HepG2 (cell line): Measurements from ENCODE around the gene OTUB2. TPM values are rescaled to one million over a fixed set of nuclear protein-coding genes. Genes with fewer than 3 reads are reported as not detected.

Experiments used
- AGO1 ChIP-seq: fragments of 200-400 bp; formaldehyde crosslinking; IDR thresholded peaks from 2 replicates; pipeline ENCODE4 v1.6.1; 2017; ENCODE audit warnings: mild to moderate bottlenecking, low read depth, low read length, moderate library complexity; ENCODE audit not compliant: poor library complexity, severe bottlenecking
- ASH2L ChIP-seq: fragments of 300-600, 200-600 bp; sonication (generic); IDR thresholded peaks from 2 replicates; pipeline ENCODE4 v1.7.0; 2017; ENCODE audit warnings: low read depth, mild to moderate bottlenecking, moderate library complexity, mixed read lengths, low read length; ENCODE audit not compliant: insufficient read length
- BORCS8-MEF2B ChIP-seq: sonication (generic); formaldehyde crosslinking; IDR thresholded peaks from 2 replicates; pipeline ENCODE4 v1.8.0; 2022; ENCODE audit warnings: mild to moderate bottlenecking, missing genetic modification reagents
- CREBL2 ChIP-seq: sonication (generic); formaldehyde crosslinking; IDR thresholded peaks from 2 replicates; pipeline ENCODE4 v1.8.1; 2023; ENCODE audit warnings: missing genetic modification reagents, mild to moderate bottlenecking, borderline replicate concordance
- ERF ChIP-seq: IDR thresholded peaks from 2 replicates; pipeline ENCODE4 v1.6.1; 2018; ENCODE audit warnings: missing biosample characterization, missing genetic modification reagents
- NFKB2 ChIP-seq: sonication (generic); formaldehyde crosslinking; IDR thresholded peaks from 2 replicates; pipeline ENCODE4 v1.4.0; 2020; ENCODE audit warnings: missing genetic modification reagents, borderline replicate concordance
- NKX3-1 ChIP-seq: sonication (generic); formaldehyde crosslinking; IDR thresholded peaks from 2 replicates; pipeline ENCODE4 v1.5.0; 2020; ENCODE audit warnings: missing genetic modification reagents
- PHF8 ChIP-seq: sonication (generic); formaldehyde crosslinking; IDR thresholded peaks from 2 replicates; pipeline ENCODE4 v1.5.0; 2020; ENCODE audit warnings: missing genetic modification reagents
- POLR2G ChIP-seq: fragments of 200-400 bp; formaldehyde crosslinking; IDR thresholded peaks from 2 replicates; pipeline ENCODE4 v1.6.1; 2018; ENCODE audit warnings: mild to moderate bottlenecking, low read depth, low read length, moderate library complexity
- RAD51 ChIP-seq: fragments of 450-650 bp; IDR thresholded peaks from 2 replicates; pipeline ENCODE4 v1.6.1; 2016; ENCODE audit warnings: borderline replicate concordance
- RBM39 ChIP-seq: fragments of 200-400 bp; formaldehyde crosslinking; IDR thresholded peaks from one replicate; pipeline ENCODE4 v1.6.1; 2018; ENCODE audit warnings: antibody characterized with exemption, mild to moderate bottlenecking, low read depth, low read length; ENCODE audit not compliant: poor library complexity, severe bottlenecking
- SRSF1 ChIP-seq: fragments of 200-400 bp; formaldehyde crosslinking; optimal IDR thresholded peaks from 2 replicates; pipeline ENCODE3; 2017; ENCODE audit warnings: mild to moderate bottlenecking, low read depth, low read length, moderate library complexity
- YY1 ChIP-seq: IDR thresholded peaks from 2 replicates; pipeline ENCODE4 v1.6.1; 2011; ENCODE audit warnings: low read length, low read depth, moderate library complexity, mild to moderate bottlenecking; ENCODE audit not compliant: insufficient read depth, insufficient replicate concordance
- ZFP90 ChIP-seq: sonication (generic); formaldehyde crosslinking; IDR thresholded peaks from 2 replicates; pipeline ENCODE4 v1.8.0; 2022; ENCODE audit warnings: missing genetic modification reagents, mild to moderate bottlenecking, inconsistent platforms, borderline replicate concordance
- ZMYM3 ChIP-seq: sonication (generic); formaldehyde crosslinking; IDR thresholded peaks from 2 replicates; pipeline ENCODE4 v1.5.1; 2020; ENCODE audit warnings: mild to moderate bottlenecking, missing genetic modification reagents
- ZNF138 ChIP-seq: sonication (generic); formaldehyde crosslinking; IDR thresholded peaks from 2 replicates; pipeline ENCODE4 v1.5.0; 2020; ENCODE audit warnings: mild to moderate bottlenecking, low read depth, missing genetic modification reagents
- ZNF24 ChIP-seq: fragments of 450-650 bp; IDR thresholded peaks from 2 replicates; pipeline ENCODE4 v1.6.1; 2017; ENCODE audit warnings: antibody characterized with exemption, mild to moderate bottlenecking
- ZNF3 ChIP-seq: IDR thresholded peaks from 2 replicates; pipeline ENCODE4 v1.7.0; 2017; ENCODE audit warnings: inconsistent platforms
- ZNF430 ChIP-seq: sonication (generic); formaldehyde crosslinking; IDR thresholded peaks from 2 replicates; pipeline ENCODE4 v1.9.0; 2021; ENCODE audit warnings: mild to moderate bottlenecking, missing genetic modification reagents
- ZNF546 ChIP-seq: sonication (generic); formaldehyde crosslinking; conservative IDR thresholded peaks from 2 replicates; pipeline ENCODE4 v1.8.1; 2023; ENCODE audit warnings: mild to moderate bottlenecking, missing genetic modification reagents
- ZNF629 ChIP-seq: sonication (generic); formaldehyde crosslinking; conservative IDR thresholded peaks from 2 replicates; pipeline ENCODE4 v1.5.0; 2020; ENCODE audit warnings: missing genetic modification reagents
- ZNF713 ChIP-seq: sonication (generic); formaldehyde crosslinking; IDR thresholded peaks from 2 replicates; pipeline ENCODE4 v1.4.0; 2020; ENCODE audit warnings: mild to moderate bottlenecking, missing genetic modification reagents
- ZZZ3 ChIP-seq: sonication (generic); formaldehyde crosslinking; IDR thresholded peaks from 2 replicates; pipeline ENCODE4 v1.4.0; 2020; ENCODE audit warnings: missing genetic modification reagents, mild to moderate bottlenecking, borderline replicate concordance
- polyA plus RNA-seq, 8 experiments: library from polyadenylated mRNA; depleted of rRNA in 3 of 8; stranded (reverse) in 7 of 8; unstranded in 1 of 8; fragments of >200 nt; fragmentation: Illumina TruSeq in 4 of 8; extraction: Trizol in 4 of 8; gene quantifications; 2 replicates each; pipeline versions ENCODE4 v1.2.1 to v1.2.3, GENCODE V29; 2011 to 2016; ENCODE audit warnings: low read depth in 4 of 8, missing spikeins in 1 of 8, mixed read lengths in 1 of 8; ENCODE audit not compliant: insufficient read depth in 1 of 8
- total RNA-seq, 5 experiments: library from RNA; depleted of rRNA; stranded (reverse); fragments of >200 nt; fragmentation: Illumina TruSeq; extraction: Trizol; gene quantifications; 2 replicates each; pipeline ENCODE4 v1.2.3, GENCODE V29; 2016; ENCODE audit warnings: low read depth in 1 of 5
- TF ChIP-seq, protein P1 (sequence below): sonication (generic); formaldehyde crosslinking; IDR thresholded peaks from 2 replicates; pipeline ENCODE4 v1.5.1; 2020; ENCODE audit warnings: missing genetic modification reagents, mild to moderate bottlenecking, borderline replicate concordance
- TF ChIP-seq, protein P2 (sequence below), 2 experiments: fragments of 450-650 bp in 1 of 2; sonication (generic) in 1 of 2; formaldehyde crosslinking; IDR thresholded peaks; 2 replicates each; pipeline versions ENCODE4 v1.5.0 to v1.8.0; 2020 to 2022; ENCODE audit warnings: mild to moderate bottlenecking in 1 of 2, missing genetic modification reagents in 1 of 2
- TF ChIP-seq, protein P3 (sequence below): IDR thresholded peaks from 2 replicates; pipeline ENCODE4 v1.6.1; 2012; ENCODE audit warnings: inconsistent platforms

The OTUB2 gene
- total and polyA plus RNA-seq, 2 of the 13 experiments (the other 11 are each of a cell fraction or from before 2014, with no cell fraction given) = 2.2 to 2.4 TPM

GRCh38 chr14:94080621-94081385 lies 54.7 kb downstream of the OTUB2 start, which contains the start of the genes DDX24 and IFI27L1 (continued):
- peak; percentile 71; the same call in 1 of the 2 replicates for TF ChIP-seq NFKB2 (CRISPR knock-in tag)
- TF ChIP-seq, protein P1, sequence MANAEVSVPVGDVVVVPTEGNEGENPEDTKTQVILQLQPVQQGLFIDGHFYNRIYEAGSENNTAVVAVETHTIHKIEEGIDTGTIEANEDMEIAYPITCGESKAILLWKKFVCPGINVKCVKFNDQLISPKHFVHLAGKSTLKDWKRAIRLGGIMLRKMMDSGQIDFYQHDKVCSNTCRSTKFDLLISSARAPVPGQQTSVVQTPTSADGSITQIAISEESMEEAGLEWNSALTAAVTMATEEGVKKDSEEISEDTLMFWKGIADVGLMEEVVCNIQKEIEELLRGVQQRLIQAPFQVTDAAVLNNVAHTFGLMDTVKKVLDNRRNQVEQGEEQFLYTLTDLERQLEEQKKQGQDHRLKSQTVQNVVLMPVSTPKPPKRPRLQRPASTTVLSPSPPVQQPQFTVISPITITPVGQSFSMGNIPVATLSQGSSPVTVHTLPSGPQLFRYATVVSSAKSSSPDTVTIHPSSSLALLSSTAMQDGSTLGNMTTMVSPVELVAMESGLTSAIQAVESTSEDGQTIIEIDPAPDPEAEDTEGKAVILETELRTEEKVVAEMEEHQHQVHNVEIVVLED (CRISPR knock-in tag) = peak; percentile 95
- peak; percentile 88 for TF ChIP-seq ASH2L
- peak; percentile 33; the same call in 1 of the 2 replicates for TF ChIP-seq ZFP90 (CRISPR knock-in tag)
- no peak for TF ChIP-seq NKX3-1 (CRISPR knock-in tag)
- TF ChIP-seq ERF (CRISPR knock-in tag) = no peak
- no peak for TF ChIP-seq ZZZ3
- no peak for TF ChIP-seq ZNF3 (CRISPR knock-in tag)
- TF ChIP-seq RAD51 = no peak
- TF ChIP-seq ZMYM3 = no peak
- TF ChIP-seq ZNF546 (CRISPR knock-in tag) = 0 out of 2 replicates have a peak, but pooled peaks have one; percentile 58
- TF ChIP-seq, protein P2, sequence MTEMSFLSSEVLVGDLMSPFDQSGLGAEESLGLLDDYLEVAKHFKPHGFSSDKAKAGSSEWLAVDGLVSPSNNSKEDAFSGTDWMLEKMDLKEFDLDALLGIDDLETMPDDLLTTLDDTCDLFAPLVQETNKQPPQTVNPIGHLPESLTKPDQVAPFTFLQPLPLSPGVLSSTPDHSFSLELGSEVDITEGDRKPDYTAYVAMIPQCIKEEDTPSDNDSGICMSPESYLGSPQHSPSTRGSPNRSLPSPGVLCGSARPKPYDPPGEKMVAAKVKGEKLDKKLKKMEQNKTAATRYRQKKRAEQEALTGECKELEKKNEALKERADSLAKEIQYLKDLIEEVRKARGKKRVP (CRISPR knock-in tag; IDR thresholded peaks at IDR 0.05) = no peak
- no peak for TF ChIP-seq ZNF430
- TF ChIP-seq ZNF138 (CRISPR knock-in tag) = no peak; the same call in 1 of the 2 replicates
- TF ChIP-seq, protein P3, sequence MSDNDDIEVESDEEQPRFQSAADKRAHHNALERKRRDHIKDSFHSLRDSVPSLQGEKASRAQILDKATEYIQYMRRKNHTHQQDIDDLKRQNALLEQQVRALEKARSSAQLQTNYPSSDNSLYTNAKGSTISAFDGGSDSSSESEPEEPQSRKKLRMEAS = no peak; the same call in 1 of the 2 replicates
- peak; percentile 22 for TF ChIP-seq AGO1
- TF ChIP-seq ZNF713 (CRISPR knock-in tag) = no peak
- TF ChIP-seq ZNF629 (CRISPR knock-in tag) = no peak
- peak; percentile 37; the same call in 1 of the 2 replicates for TF ChIP-seq BORCS8-MEF2B
- peak; percentile 90 for TF ChIP-seq PHF8 (CRISPR knock-in tag)
- peak; percentile 64; the same call in 1 of the 2 replicates for TF ChIP-seq CREBL2 (CRISPR knock-in tag)
- TF ChIP-seq POLR2G = peak; percentile 94
- TF ChIP-seq ZNF24 = no peak
- peak; percentile 16 for TF ChIP-seq YY1
- TF ChIP-seq RBM39 = peak; percentile 91
- TF ChIP-seq SRSF1 = no peak
